Osteocyte (in vitro differentiated cells): ENCODE measurements around the gene PROM1. TPM values are rescaled to one million over a fixed set of nuclear protein-coding genes. Genes with fewer than 3 reads are reported as not detected.

Source experiments
- DNase-seq: peaks from one replicate; pipeline ENCODE4 v3.0.0; 2021; ENCODE audit warnings: mixed read lengths; ENCODE audit not compliant: unreplicated experiment; ENCODE audit errors: extremely low spot score
- H3K27ac Mint-ChIP-seq: one replicate; pipeline ENCODE4 v1.8.0; 2021; ENCODE audit warnings: mild to moderate bottlenecking, mixed read lengths; ENCODE audit not compliant: unreplicated experiment
- H3K27me3 Mint-ChIP-seq: one replicate; pipeline ENCODE4 v1.8.0; 2021; ENCODE audit warnings: mixed read lengths; ENCODE audit not compliant: unreplicated experiment
- H3K36me3 Mint-ChIP-seq: one replicate; pipeline ENCODE4 v1.8.0; 2021; ENCODE audit warnings: mixed read lengths; ENCODE audit not compliant: unreplicated experiment
- H3K4me1 Mint-ChIP-seq: one replicate; pipeline ENCODE4 v1.8.0; 2021; ENCODE audit warnings: mixed read lengths; ENCODE audit not compliant: unreplicated experiment
- H3K4me3 Mint-ChIP-seq: one replicate; pipeline ENCODE4 v1.8.0; 2021; ENCODE audit warnings: mild to moderate bottlenecking, moderate library complexity, mixed read lengths; ENCODE audit not compliant: unreplicated experiment
- H3K9me3 Mint-ChIP-seq: one replicate; pipeline ENCODE4 v1.8.0; 2021; ENCODE audit warnings: mixed read lengths; ENCODE audit not compliant: unreplicated experiment
- total RNA-seq: library from RNA; stranded (reverse); gene quantifications from 2 replicates; pipeline ENCODE4 v1.2.1, GENCODE V29; 2021
- TF ChIP-seq, protein P1 (sequence below): fragments of 200-600 bp; sonication (generic); IDR thresholded peaks from 2 replicates; pipeline ENCODE4 v1.5.0; 2021; ENCODE audit warnings: antibody characterized with exemption, mild to moderate bottlenecking, moderate library complexity

Gene PROM1
- total RNA-seq, 1 donor from 2014 or later: not detected

DNA sequence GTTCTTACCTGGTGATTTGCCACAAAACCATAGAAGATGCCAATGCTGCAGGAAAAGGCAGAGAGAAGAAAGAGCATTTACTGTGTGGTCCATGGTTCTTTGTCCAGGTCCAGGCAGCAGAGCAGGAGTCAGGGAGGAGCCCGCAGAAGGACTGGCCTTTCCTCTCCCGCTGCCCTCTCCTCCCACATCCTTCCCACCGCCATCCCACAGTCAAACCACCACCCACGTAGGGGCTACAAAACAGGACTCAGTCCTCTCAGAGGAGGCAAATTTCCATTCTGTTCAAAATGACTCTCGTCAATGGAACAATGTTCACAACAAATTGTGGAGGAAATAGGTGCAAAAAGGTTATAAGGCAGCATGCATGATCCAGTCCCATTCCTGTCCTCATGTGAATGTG lies 58.6 kb downstream of the PROM1 start:
- TF ChIP-seq, protein P1, sequence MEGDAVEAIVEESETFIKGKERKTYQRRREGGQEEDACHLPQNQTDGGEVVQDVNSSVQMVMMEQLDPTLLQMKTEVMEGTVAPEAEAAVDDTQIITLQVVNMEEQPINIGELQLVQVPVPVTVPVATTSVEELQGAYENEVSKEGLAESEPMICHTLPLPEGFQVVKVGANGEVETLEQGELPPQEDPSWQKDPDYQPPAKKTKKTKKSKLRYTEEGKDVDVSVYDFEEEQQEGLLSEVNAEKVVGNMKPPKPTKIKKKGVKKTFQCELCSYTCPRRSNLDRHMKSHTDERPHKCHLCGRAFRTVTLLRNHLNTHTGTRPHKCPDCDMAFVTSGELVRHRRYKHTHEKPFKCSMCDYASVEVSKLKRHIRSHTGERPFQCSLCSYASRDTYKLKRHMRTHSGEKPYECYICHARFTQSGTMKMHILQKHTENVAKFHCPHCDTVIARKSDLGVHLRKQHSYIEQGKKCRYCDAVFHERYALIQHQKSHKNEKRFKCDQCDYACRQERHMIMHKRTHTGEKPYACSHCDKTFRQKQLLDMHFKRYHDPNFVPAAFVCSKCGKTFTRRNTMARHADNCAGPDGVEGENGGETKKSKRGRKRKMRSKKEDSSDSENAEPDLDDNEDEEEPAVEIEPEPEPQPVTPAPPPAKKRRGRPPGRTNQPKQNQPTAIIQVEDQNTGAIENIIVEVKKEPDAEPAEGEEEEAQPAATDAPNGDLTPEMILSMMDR: no peak
- H3K9me3 Mint-ChIP-seq: no peaks in the 10 kb centered on the region
- H3K27me3 Mint-ChIP-seq: peaks cover 38% of the 10 kb centered on the region
- no peak for DNase-seq
- H3K27ac Mint-ChIP-seq: no peak overlapping the region
- H3K4me1 Mint-ChIP-seq: peaks cover 14% of the 10 kb centered on the region
- H3K4me3 Mint-ChIP-seq: no peak overlapping the region
- H3K36me3 Mint-ChIP-seq: no peaks in the 10 kb centered on the region

DNA sequence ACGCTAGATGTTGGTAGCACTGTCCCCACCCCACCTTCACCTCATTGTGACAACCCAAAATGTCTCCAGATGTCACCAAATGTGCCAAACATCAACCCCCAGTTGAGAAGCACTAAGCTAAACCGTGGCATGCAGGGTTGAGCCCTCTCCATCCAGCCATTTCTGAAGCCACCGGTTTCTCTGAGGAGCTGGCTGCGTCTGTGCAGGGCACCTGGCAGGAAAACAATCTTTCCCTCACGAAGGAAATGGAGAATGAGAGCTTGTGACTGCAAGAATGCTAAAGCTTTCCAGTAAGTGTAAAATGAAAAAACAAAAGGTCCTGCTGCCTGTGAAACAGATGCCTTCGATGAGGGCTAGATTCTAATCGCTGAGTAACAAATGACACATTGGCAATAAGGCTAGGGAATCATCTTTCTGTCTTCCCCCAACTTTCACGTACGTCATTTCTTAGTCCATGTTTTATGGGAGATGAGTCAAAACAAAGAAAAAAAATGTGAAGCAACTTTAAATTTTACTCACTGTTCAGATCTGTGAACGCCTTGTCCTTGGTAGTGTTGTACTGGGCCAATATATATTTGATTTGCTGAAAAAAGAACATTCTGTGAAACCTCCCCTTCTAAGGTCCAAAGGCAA lies 59.9 kb downstream of the PROM1 start:
- DNase-seq: no peak
- TF ChIP-seq, protein P1: no peak
- no peaks in the 10 kb centered on the region for H3K36me3 Mint-ChIP-seq
- peaks cover 50% of the 10 kb centered on the region for H3K27me3 Mint-ChIP-seq
- no peaks in the 10 kb centered on the region for H3K9me3 Mint-ChIP-seq
- peaks cover 4% of the 10 kb centered on the region for H3K4me1 Mint-ChIP-seq
- no peak overlapping the region for H3K27ac Mint-ChIP-seq
- H3K4me3 Mint-ChIP-seq: no peak overlapping the region

DNA sequence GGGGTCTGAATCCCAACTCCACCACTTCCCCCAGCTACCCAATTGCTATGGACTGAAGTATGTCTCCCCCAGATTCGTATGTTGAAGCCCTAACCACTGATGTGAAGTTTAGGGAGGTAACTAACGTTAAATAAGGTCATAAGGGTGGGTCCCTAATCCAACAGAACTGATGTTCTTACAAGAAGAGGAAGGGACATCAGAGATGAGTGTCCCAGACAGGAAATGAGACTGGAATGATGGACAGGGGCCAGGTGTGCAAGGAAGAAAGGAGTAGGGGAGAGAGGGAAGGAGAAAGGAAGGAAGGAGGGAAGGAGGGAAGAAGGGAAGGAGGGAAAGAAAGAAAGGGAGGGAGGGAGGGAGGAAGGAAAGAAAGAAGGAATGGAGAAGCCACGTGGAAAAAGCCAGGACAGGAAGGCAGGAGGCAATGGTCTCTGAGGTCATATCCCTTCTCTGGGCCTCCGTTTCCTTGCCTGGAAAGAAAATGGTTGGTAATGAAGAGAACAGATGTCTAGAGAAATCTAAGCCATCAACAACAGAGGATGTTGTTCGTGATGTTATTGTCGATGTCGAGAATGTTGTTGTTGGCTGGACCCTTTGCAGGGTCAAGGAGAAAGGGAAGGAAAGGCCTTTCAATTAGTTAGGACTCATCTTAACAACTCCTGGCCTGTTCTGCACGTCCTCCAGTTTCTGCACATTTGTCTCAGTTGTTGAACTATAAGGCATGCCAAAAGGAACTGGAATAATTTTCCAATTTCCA lies 61.8 kb downstream of the PROM1 start:
- Mint-ChIP-seq H3K4me1 (no peaks in the 10 kb centered on the region), H3K27ac (no peak overlapping the region), H3K27me3 (peaks cover 60% of the 10 kb centered on the region), H3K4me3 (no peak overlapping the region), H3K9me3 (no peaks in the 10 kb centered on the region), H3K36me3 (no peaks in the 10 kb centered on the region)
- no peak for DNase-seq
- TF ChIP-seq, protein P1: no peak

DNA sequence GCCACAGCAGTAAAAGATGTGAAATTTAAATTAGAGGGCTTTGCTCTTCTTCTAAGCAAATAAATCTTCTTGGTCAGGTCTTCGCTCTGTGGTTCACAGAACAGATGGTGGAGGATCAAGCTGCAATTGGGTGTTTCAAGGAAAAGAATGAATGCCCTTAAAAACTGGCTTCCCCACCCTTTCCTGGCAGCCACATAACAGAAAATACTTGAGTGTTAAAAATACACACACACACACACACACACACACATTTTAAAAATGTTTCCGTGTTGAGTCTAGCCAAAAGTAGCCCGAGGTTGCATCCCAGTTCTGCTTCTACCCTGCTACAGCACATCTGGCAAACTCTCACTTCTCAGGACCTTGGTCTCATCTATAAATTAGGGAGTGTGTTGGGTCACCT lies 64.2 kb downstream of the PROM1 start:
- no peaks in the 10 kb centered on the region for H3K36me3 Mint-ChIP-seq
- no peak for DNase-seq
- H3K4me3 Mint-ChIP-seq: no peak overlapping the region
- TF ChIP-seq, protein P1: no peak
- peaks cover 62% of the 10 kb centered on the region for H3K27me3 Mint-ChIP-seq
- H3K27ac Mint-ChIP-seq: no peak overlapping the region
- no peaks in the 10 kb centered on the region for H3K4me1 Mint-ChIP-seq
- no peaks in the 10 kb centered on the region for H3K9me3 Mint-ChIP-seq

DNA sequence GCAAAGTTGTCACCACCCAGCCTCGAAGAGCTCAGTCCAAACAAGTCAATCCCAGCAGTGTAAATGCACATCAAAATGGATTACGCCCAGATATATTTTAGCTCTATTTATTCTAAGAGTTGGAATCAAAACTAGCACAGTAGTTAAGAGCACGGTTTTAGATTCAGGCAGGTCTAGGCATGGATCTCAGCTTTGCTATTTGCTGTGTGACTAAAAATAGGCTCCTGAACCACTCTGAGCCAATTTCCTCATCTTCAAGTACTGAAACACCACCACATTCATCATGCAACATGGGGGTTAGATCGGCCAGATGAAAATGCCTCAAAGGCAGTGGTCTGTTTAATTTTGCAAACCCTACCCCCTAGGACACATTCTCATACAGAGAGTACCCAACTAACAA lies 65.0 kb downstream of the PROM1 start:
- no peak overlapping the region for H3K27ac Mint-ChIP-seq
- peaks cover 63% of the 10 kb centered on the region for H3K27me3 Mint-ChIP-seq
- no peaks in the 10 kb centered on the region for H3K4me1 Mint-ChIP-seq
- TF ChIP-seq, protein P1: no peak
- no peaks in the 10 kb centered on the region for H3K36me3 Mint-ChIP-seq
- DNase-seq: no peak
- no peaks in the 10 kb centered on the region for H3K9me3 Mint-ChIP-seq
- no peak overlapping the region for H3K4me3 Mint-ChIP-seq
